HG03460 (cell line): ENCODE results near the gene CLTA.
"Not testable (repeated sequence)": the region's sequence is repeated elsewhere in the genome, so short reads cannot be mapped to it uniquely, and the experiment has no call there.

Experiments used
- ATAC-seq: cut with Tn5 transposase; IDR thresholded peaks from one replicate; pipeline ENCODE4 v1.9.1; 2021; ENCODE audit not compliant: unreplicated experiment

CLTA gene

DNA sequence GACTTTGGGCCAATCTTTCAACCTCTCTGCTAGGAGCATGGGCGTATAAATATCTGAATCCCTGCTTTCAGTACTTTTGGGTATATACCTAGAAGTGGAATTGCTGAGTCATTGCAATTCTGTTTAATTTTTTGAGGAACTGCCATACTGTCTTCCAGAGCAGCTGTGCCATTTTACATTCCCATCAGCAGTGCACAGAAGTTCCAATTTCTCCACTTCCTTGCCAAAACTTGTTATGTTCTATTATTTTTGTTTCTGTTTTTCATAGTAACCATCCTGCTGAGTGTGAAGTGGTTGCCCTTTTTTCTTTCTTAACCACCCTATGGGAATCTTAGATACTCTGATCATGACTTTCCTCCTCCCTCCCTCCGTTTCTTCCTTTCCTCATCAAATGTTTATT is 32.6 kb upstream of the CLTA start:
- no peak for ATAC-seq

DNA sequence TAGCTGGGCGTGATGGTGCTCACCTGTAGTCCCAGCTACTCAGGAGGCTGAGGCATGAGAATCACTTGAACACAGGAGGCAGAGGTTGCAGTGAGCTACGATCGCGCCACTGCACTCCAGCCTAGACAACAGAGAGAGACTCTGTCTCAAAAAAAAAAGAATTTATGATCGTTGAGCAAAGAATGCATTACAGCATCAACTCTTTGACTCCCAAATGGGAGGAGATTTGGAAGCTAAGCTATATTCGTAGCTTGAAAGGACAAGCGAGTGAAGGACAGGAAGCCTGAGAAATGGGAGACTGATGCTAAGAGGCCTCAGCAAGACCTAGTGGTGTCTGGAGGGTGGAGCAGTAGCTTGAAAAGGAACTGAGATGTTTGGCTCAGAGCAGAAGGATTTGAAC is 31.8 kb upstream of the CLTA start:
- ATAC-seq: no peak

DNA sequence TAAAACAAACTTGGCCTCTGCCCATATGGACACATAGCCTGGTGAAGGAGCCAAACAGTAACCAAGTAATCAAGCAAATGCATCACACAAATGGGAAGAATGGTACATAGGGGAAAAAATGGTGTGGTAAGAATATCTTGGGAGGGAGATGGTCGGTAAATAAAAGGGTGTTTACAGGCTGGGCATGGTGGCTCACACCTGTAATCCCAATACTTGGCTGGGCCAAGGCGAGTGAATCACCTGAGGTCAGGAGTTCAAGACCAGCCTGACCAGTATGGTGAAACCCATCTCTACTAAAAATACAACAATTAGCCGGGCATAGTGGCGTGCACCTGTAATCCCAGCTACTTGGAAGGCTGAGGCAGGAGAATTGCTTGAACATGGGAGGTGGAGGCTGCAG is 31.2 kb upstream of the CLTA start:
- not testable (repeated sequence) for ATAC-seq

DNA sequence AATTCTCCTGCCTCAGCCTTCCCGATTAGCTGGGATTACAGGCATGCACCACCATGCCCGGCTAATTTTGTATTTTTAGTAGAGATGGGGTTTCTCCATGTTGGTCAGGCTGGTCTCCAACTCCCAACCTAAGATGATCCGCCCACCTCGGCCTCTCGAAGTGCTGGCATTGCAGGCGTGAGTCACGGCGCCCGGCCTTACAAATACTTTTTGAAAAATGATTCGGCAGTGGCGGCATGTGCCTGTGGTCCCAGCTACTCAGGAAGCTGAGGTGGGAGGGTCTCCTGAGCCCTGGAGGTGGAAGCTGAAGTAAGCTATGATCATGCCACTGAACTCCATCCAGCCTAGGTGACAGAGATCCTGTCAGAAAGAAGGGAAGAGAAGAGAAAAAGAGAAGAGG is 30.6 kb upstream of the CLTA start:
- not testable (repeated sequence) for ATAC-seq

DNA sequence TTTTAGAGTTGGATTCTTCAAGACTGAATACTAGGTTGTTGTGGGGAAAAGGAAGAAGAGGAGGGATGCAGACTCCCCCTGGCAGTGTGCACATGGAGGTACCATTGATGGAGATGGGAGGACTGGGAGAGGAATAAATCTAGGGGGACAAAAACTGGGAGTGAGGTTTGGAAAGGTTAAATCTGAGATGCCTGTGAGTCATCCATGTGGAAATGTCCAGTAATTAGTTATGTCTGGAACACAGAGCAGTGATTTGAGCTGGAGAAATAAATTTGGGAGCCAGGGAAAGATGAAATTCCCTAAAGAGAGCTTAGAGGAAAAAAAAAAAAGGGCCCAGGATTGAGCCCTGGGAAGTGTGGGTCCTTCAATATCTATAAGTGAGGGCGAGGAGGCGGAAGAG is 29.5 kb upstream of the CLTA start:
- no peak for ATAC-seq

DNA sequence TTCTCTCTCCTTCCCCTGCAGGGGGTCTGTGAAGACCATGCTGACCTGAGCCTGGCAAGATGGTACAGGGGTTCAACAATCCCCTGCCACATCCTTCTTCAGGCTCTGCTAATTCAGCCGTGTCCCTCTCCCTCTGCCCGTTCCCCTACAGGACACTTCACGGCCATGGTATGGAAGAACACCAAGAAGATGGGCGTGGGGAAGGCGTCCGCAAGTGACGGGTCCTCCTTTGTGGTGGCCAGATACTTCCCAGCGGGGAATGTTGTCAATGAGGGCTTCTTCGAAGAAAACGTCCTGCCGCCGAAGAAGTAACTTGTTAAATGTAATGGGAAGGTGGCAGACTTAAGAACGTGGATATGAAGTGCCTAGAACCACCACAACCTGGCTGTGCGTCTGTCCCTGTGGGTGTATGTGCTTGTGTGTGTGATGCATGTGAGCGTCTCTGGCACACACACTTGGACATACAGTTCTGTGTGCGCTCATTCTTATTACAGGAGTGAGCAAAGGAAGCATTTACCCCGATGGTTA is 28.4 kb upstream of the CLTA start:
- ATAC-seq: no peak

DNA sequence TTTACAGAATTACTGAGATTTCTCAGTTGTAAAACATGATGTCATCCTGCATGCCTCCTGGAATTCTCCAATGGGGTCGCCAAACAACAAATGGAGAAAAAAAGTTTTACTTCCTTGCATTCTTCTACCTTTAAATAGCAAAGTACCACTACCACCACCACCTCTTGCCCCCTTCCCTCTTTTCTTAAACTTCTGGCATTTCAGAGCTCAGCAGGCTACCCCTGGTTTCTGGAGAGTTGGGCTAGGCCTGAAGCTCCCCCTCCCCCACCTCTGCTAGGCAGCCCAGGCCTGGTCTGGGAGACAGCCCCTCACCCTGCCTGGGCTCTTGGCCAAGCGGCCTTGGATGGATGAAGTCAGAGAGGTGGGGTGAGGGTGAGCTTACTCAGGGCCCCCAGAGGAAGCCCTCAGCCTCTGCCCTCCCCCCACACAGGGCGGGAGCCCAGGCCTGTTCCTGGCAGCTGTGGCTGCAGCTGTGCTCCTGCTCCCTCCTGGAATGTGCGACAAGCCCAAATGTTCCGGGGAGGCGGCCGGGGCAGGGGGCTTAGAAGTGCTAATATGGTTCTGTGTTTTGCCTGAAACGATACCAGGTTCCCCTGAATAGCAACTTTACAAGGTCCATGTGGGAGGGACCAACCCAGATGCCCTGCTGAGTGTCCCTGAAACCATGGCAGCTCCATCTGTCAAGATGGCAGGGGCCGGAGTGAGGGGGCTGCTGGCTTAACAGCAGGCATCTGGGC is 27.5 kb upstream of the CLTA start:
- no peak for ATAC-seq

DNA sequence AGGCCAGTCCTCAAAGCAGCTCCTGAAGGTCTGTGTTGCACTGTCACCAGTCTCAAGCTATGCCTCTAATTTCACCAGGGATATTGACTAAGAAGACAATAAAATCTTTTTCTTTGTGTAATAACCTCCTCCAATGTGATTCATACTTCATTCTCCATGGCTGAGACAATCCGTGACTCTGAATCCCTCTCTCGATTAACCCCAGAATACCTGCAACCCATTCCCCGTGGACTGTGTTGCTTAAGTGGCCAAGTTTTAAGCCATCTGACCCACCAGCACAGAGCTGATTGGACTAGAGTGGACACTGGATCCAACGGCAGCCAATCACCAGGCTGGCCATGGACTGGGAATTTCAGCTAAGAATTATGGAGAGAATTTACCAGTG is 26.9 kb upstream of the CLTA start:
- ATAC-seq: no peak

DNA sequence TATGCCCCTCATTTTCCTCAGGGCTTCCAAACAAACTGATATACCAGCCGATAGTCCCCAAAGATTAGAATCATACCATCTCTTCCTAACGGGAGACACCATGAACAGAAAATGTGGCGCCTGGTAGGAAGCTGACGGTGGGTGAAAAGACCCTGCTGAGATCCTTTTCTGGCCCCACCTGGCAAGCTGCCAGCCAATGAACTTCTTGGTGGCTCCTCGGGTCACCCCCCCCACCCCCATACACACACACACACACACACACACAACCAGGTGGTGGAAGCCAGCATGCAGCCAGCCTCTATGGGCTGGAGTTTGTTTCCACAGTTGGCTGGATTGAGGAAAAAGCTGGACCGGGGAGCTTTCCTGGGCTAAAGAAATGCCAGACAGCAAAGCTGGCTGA is 26.3 kb upstream of the CLTA start:
- no peak for ATAC-seq

DNA sequence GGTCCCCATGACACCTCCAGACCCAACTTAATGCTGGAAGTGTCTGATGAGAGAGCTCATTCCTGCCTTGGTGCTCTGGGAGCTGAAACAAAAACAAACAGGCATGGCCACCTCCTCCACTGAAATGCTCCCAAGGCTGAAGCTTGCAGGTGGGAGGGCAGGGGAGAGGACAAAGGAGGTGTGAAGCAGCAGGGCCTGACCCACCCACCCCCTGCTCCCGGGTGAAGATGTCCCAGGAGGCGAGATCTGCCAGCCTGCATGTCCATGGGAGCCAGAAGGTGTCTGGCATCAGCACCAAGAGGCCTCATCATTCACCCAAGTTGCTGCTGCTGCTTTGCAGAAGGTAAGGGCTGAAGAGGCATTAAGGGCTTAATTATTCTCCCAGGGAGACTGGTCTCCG is 25.7 kb upstream of the CLTA start:
- ATAC-seq: no peak

DNA sequence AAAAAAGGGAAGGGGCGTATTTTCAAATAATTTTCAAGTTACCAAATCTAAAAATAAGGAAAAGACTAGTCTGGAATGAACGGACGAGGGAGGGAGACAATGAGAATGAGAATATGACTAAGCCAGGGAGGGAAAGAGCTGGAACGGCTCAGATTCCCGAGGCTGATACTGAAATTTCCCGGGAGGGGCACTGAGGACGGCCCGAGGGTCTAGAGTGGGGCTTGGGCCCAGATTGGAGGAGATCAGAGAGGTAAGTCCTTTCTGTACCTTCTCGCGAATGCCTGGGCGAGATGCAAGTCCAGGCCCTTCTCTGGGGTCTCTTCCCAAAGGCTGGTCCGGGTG is 24.9 kb upstream of the CLTA start:
- ATAC-seq: no peak

DNA sequence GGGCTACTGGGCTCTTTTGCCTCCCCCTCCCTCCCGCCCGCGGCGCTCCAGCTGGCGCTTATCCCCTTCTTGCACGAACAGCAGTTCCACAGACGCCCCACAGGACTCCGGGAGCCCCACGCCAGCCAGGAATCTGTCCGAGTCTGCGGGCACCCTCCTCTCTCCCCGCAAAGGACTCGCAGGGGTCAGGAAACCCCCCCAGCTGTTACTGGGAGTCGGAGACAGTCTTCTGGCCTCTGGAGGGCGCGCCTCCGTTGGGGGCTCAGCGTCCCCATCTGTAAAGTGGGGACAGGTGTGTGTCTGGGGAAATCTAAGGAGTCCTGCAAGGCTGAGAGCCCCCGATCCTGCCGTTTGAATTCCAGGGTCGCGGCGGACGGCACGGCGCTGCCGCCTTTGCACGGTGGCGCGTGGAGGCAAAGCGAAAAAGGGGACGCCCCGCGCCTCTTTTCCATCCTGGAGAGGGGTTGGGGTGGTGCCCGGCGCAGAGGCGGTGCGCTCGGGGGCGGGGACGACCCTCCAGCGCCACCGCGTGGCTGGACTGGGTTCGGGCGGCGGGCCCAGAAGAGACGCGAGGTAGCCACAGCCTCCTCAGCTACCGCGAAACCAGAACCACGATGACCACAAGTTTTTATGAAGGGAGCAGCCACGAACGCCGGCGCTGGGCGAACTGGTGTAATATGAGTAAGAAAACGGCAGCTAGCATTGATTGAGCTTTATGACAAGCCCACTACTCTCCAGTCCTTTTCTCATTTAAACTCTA is 24.4 kb upstream of the CLTA start:
- ATAC-seq: no peak

DNA sequence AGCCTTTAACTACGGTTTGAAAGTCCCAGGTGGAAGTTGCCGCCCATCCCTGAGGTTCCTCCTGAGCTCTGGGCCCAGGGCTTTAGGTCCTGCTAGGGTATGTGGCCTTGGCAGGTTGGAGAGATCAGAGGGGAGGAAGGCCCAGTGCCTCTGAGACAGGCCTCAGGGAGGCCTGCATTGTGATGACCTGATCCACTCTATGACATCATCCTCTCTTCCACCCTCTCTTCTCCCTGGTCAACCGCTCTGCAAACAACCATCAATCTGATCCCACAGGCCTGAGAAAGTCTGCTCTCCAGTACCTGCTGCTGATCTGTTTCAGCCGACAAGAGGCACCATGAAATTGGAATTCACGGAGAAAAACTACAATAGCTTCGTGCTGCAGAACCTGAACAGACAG is 21.6 kb upstream of the CLTA start, which contains the start of gene CCIN:
CCIN (plus strand) TSS at position 223 of the 400 bp plus-strand sequence; CDS start at position 338, 115 bp downstream.
- no peak for ATAC-seq

DNA sequence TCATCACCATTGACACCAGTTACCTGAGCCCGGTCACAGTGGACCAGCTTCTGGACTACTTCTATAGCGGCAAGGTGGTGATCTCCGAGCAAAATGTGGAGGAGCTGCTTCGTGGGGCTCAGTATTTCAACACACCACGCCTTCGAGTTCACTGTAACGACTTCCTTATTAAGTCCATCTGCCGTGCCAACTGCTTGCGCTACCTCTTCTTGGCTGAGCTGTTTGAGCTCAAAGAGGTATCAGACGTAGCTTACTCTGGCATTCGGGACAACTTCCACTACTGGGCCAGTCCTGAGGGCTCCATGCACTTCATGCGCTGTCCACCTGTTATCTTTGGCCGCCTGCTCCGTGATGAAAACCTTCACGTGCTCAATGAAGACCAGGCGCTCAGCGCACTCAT is 21.0 kb upstream of the CLTA start:
- ATAC-seq: no peak

DNA sequence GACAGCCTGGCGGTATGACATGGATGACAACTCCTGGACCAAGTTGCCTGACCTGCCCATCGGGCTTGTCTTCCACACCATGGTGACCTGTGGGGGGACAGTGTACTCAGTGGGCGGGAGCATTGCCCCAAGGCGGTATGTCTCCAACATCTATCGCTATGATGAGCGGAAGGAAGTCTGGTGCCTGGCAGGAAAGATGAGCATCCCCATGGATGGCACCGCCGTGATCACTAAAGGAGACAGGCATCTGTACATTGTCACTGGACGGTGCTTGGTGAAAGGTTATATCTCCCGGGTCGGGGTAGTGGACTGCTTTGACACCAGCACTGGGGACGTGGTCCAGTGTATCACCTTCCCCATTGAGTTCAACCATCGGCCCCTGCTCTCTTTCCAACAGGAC is 20.2 kb upstream of the CLTA start:
- ATAC-seq: no peak

DNA sequence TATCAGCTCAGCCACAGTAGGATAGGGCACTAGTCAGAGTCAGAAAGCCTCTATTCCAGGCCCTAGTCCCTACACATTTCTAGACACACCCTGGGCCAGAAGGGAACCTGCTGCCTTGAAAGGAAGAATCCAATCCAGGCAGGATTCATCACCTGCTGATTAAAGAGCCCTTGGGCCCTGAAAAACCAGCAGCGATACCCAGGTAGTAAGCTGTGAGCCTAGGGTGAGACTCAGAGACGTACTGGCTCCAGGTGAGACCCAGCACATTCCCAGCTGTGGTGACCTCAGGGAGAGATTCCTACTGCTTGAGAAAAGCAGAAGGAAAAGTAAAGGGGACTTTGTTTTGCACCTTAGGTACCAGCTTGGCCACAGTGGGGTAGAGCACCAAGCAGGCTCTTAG is 16.9 kb upstream of the CLTA start:
- no peak for ATAC-seq

DNA sequence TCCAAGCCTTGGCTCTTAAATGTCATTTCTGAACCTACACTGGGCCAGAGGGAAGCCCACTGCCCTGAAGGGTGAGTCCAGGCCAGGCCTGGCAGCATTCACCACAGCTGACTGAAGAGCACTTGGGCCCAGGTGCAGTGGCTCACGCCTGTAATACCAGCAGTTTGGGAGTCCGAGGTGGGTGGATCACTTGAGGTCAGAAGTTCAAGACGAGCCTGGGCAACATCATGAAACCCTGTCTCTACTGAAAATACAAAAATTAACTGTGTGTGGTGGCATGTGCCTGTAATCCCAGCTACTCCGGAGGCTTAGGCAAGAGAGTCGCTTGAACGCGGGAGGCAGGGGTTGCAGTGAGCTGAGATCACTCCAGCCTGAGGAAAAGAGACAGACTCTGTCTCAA is 16.4 kb upstream of the CLTA start:
- ATAC-seq: no peak

DNA sequence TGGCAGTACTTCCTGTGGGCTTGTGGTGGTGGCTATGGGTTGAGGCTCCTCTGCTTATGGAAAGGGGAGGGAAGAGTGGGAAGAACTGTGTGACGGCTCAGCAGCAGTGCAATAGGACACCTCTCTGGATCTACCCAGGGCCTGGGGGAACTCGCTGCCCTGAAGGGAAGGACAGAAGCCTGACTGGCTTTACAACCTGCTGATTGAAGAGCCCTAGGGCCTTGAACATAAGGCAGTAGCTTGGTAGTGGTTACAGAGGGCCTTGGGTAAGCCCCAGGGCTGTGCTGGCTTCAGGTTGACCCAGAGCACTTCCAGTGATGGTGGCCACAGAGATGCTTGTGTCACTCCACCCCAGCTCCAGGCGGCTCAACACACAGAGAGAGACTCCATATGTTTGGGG is 16.0 kb upstream of the CLTA start:
- ATAC-seq: no peak

DNA sequence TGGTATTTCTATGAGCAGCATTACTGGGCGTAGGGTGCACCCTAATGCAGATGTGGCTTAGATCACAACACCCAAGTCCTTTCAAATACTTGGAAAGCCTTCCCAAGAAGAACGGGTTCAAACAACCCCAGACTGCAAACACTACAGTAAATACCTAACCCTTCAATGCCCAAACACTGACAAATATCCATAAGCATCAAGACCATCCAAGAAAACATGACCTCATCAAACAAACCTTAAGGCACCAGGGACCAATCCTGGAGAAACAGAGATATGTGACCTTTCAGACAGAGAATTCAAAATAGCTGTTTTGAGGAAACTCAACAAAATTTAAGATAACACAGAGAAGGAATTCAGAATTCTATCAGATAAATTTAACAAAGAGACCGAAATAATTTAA is 15.5 kb upstream of the CLTA start:
- not testable (repeated sequence) for ATAC-seq

DNA sequence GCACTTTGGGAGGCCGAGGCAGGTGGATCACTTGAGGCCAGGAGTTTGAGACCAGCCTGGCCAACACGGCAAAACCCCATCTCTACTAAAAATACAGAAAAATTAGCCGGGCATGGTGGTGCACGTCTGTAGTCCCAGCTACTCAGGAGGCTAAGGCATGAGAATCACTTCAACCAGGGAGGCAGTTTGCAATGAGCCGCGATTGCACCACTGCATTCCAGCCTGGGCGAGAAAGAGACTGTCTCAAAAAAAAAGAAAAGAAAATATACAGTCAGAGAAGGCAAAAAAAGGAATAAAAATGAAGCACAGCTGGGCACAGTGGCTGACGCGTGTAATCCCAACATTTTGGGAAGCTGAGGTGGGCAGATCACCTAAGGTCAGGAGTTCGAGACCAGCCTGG is 14.2 kb upstream of the CLTA start:
- not testable (repeated sequence) for ATAC-seq

DNA sequence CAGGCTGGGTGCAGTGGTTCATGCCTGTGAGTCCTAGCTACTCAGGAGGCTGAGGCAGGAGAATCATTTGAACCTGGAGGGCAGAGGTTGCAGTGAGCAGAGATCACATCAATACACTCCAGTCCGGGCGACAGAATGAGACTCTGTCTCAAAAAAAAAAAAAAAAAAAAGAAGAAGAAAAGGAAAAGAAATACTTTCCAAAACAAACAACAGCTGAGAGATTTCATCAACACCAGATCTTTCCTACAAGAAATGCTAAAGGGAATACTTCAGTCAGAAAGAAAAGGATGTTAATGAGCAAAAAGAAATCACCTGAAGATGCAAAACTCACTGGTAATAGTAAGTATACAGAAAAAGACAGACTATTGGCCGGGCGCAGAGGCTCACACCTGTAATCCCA is 13.2 kb upstream of the CLTA start:
- no peak for ATAC-seq

DNA sequence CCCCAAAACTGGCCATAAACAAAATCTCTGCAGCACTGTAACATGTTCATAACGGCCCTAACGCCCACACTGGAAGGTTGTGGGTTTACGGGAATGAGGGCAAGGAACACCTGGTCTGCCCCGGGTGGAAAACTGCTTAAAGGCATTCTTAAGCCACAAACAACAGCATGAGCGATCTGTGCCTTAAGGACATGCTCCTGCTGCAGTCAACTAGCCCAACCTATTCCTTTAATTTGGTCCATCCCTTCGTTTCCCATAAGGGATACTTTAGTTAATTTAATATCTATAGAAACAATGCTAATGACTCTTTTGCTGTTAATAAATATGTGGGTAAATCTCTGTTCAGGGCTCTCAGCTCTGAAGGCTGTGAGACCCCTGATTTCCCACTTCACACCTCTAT is 10.5 kb upstream of the CLTA start:
- not testable (repeated sequence) for ATAC-seq

DNA sequence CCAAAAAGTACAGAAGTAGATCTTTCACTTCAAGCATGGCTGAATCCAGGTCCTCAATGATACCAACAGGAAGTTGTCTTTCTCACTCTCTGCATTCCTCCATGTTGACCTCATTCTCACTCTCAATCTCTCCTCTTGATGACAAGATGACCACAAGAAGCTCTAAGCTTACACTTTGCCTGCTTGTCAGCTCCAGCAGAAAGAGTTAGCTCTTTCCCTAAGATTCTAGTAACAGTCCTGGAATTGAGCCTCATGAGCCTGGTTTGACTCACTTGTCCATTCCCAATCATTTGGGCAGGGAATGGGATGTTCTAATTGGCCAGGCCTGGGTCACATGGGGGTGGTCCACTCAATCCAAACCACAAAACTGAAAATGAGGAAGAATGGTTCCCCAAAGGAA is 3.3 kb upstream of the CLTA start:
- ATAC-seq: no peak
